ENCODE results near the gene CDKL4.
"Not testable (repeated sequence)": the region's sequence is repeated elsewhere in the genome, so short reads cannot be mapped to it uniquely, and the experiment has no call there.

The CDKL4 gene

GRCh38 chr2:39176997-39177396 lies 66.8 kb downstream of the CDKL4 start:
- DNase-seq: no peak

GRCh38 chr2:39175026-39175812 lies 68.6 kb downstream of the CDKL4 start:
- no peak for DNase-seq

GRCh38 chr2:39174022-39174421 lies 69.7 kb downstream of the CDKL4 start:
- DNase-seq: no peak

- not testable (repeated sequence) for DNase-seq
Observed at GRCh38 chr2:39172047-39172706, 71.6 kb downstream of the CDKL4 start.

GRCh38 chr2:39171621-39172020 lies 72.1 kb downstream of the CDKL4 start:
- DNase-seq: no peak

GRCh38 chr2:39164089-39164488 lies 79.7 kb downstream of the CDKL4 start:
- DNase-seq: no peak

GRCh38 chr2:39160982-39161381 lies 82.8 kb downstream of the CDKL4 start:
- no peak for DNase-seq

GRCh38 chr2:39159283-39159682 lies 84.5 kb downstream of the CDKL4 start:
- no peak for DNase-seq

- no peak for DNase-seq
Observed at GRCh38 chr2:39158351-39158750, 85.4 kb downstream of the CDKL4 start.

- DNase-seq: no peak
Observed at GRCh38 chr2:39156846-39157245, 86.9 kb downstream of the CDKL4 start.

GRCh38 chr2:39156107-39156506 lies 87.7 kb downstream of the CDKL4 start:
- no peak for DNase-seq

GRCh38 chr2:39155573-39155972 lies 88.2 kb downstream of the CDKL4 start:
- DNase-seq: not testable (repeated sequence)

- no peak for DNase-seq
Observed at GRCh38 chr2:39154944-39155343, 88.8 kb downstream of the CDKL4 start.

GRCh38 chr2:39153312-39153711 lies 90.5 kb downstream of the CDKL4 start:
- no peak for DNase-seq

- no peak for DNase-seq
Observed at GRCh38 chr2:39152504-39152903, 91.3 kb downstream of the CDKL4 start.

- DNase-seq: no peak
Observed at GRCh38 chr2:39150890-39151497, 92.8 kb downstream of the CDKL4 start.

GRCh38 chr2:39150102-39150562 lies 93.6 kb downstream of the CDKL4 start:
- no peak for DNase-seq

GRCh38 chr2:39146630-39147029 lies 97.1 kb downstream of the CDKL4 start:
- DNase-seq: no peak

- peak; percentile 29 for DNase-seq
Observed at GRCh38 chr2:39145906-39146421, 97.8 kb downstream of the CDKL4 start.

GRCh38 chr2:39144416-39144815 lies 99.4 kb downstream of the CDKL4 start:
- DNase-seq: no peak

- DNase-seq: no peak
Observed at GRCh38 chr2:39142904-39143605, 100.7 kb downstream of the CDKL4 start.

GRCh38 chr2:39141334-39142271 lies 102.2 kb downstream of the CDKL4 start:
- DNase-seq: peak; percentile 38
